Measurements from ENCODE around the gene SAA1. TPM values are rescaled to one million over a fixed set of nuclear protein-coding genes. Genes with fewer than 3 reads are reported as not detected.

SAA1 gene
- 10 to 100 TPM in 1 of 4 donors, 1 to 10 TPM in 1, not detected in 2; 2.9 to 25.7 TPM for total RNA-seq

DNA sequence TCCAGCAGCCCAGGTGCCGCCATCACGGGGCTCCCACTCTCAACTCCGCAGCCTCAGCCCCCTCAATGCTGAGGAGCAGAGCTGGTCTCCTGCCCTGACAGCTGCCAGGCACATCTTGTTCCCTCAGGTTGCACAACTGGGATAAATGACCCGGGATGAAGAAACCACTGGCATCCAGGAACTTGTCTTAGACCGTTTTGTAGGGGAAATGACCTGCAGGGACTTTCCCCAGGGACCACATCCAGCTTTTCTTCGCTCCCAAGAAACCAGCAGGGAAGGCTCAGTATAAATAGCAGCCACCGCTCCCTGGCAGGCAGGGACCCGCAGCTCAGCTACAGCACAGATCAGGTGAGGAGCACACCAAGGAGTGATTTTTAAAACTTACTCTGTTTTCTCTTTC is at the start of gene SAA1:
Gene SAA1 (plus strand): TSS at position 316 of the 400 bp plus-strand sequence. CDS start 624 bp downstream, outside the sequence.
- Histone ChIP-seq H3K36me3 (no peaks in the 10 kb centered on the region), H3K27me3 (no peaks in the 10 kb centered on the region), H3K9me3 (no peaks in the 10 kb centered on the region), H3K4me1 (no peaks in the 10 kb centered on the region), H3K27ac (no peak within 1 kb of the TSS), H3K4me3 (replicated peaks in 1 of 3) (no peak within 1 kb of the TSS)
- 76 to 77% methylated on average over 6 to 7 of the region's 8 CpGs for WGBS, 2 donors
- intact Hi-C loops (cut with DNase I), result no loop called here
- DNase-seq, result no peak
- no peak for TF ChIP-seq POLR2A (IDR thresholded peaks at IDR 0.05)

GRCh38 chr11:18221274-18221876 is 44.7 kb upstream of the SAA1 start:
- no peak for TF ChIP-seq CTCF (IDR thresholded peaks at IDR 0.05)
- TF ChIP-seq POLR2A (IDR thresholded peaks at IDR 0.05), result no peak
- no peak for DNase-seq
- H3K27ac ChIP-seq, result no peak overlapping the region
- H3K27me3 ChIP-seq, result no peaks in the 10 kb centered on the region
- WGBS, 2 donors, result 83 to 93% methylated on average over 1 to 5 of the region's 5 CpGs
- H3K36me3 ChIP-seq, result no peaks in the 10 kb centered on the region
- H3K4me1 ChIP-seq, result no peaks in the 10 kb centered on the region
- H3K4me3 ChIP-seq (replicated peaks in 1 of 3), result no peak overlapping the region
- intact Hi-C loops (cut with DNase I), result no loop called here
- no peaks in the 10 kb centered on the region for H3K9me3 ChIP-seq

DNA sequence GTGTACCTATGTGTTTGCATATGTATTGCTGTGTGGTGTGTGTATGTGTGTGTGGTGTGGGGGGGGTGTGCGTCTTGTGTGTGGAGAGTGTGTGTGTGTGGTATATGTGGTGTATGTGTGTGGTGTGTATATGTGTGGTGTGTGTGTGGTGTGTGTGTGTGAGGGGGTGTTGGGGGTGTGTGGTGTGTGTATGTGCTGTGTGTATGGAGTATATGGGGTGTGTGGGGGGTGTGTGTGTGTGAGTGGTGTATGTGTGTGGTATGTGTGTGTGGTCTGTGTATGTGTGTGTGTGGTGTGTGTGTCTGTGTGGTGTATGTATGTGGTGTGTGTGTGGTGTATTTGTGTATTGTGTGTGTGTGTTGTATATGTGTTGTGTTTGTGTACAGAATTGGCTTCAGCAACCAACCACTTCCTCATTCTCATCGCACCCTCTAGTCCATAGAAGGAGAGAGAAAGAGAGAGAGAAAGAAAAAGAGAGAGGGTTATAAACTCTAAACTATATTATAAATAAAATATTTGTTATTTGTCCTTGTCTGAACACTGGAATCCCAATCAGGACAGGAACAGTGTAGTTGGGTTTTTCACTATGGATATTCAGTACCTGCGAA is 43.1 kb upstream of the SAA1 start:
- no peak for DNase-seq
- intact Hi-C loops (cut with DNase I), result no loop called here
- Histone ChIP-seq H3K4me1 (no peaks in the 10 kb centered on the region), H3K36me3 (no peaks in the 10 kb centered on the region), H3K4me3 (replicated peaks in 1 of 3) (no peak overlapping the region), H3K27ac (no peak overlapping the region), H3K9me3 (no peaks in the 10 kb centered on the region), H3K27me3 (no peaks in the 10 kb centered on the region)
- TF ChIP-seq POLR2A (IDR thresholded peaks at IDR 0.05) (no peak), CTCF (IDR thresholded peaks at IDR 0.05) (no peak)
- WGBS, 2 donors, result 90 to 95% methylated on average over 3 of the region's 3 CpGs

GRCh38 chr11:18223591-18224387 is 42.3 kb upstream of the SAA1 start:
- intact Hi-C loops (cut with DNase I), result no loop called here
- Histone ChIP-seq H3K27me3 (no peaks in the 10 kb centered on the region), H3K4me1 (no peaks in the 10 kb centered on the region), H3K27ac (no peak overlapping the region), H3K36me3 (no peaks in the 10 kb centered on the region), H3K9me3 (no peaks in the 10 kb centered on the region), H3K4me3 (replicated peaks in 1 of 3) (no peak overlapping the region)
- DNase-seq, result no peak
- TF ChIP-seq POLR2A (IDR thresholded peaks at IDR 0.05) (no peak), CTCF (IDR thresholded peaks at IDR 0.05) (no peak)
- 50 to 64% methylated on average over 3 of the region's 3 CpGs for WGBS, 2 donors

DNA sequence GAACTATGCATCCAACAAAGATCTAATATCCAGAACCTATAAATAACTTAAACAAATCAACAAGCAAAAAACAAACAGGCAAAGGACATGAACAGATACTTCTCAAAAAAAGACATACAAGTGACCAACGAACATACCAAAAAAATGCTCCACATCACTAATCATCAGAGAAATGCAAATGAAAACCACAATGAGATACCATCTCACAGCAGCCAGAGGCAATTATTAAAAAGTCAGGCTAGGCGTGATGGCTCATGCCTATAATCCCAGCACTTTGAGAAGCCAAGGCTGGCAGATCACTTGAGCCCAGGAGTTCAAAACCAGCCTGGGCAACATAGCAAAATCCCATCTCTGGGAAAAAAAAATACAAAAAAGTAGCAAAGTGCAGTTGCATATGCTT is 40.2 kb upstream of the SAA1 start:
- Histone ChIP-seq H3K4me3 (replicated peaks in 1 of 3) (no peak overlapping the region), H3K27me3 (no peaks in the 10 kb centered on the region), H3K4me1 (no peaks in the 10 kb centered on the region), H3K9me3 (no peaks in the 10 kb centered on the region), H3K27ac (no peak overlapping the region), H3K36me3 (no peaks in the 10 kb centered on the region)
- intact Hi-C loops (cut with DNase I), result no loop called here
- no peak for TF ChIP-seq CTCF (IDR thresholded peaks at IDR 0.05)
- no peak for TF ChIP-seq POLR2A (IDR thresholded peaks at IDR 0.05)
- DNase-seq, result no peak
- WGBS, 2 donors, result 74 to 77% methylated on average over 2 of the region's 2 CpGs
